Upper lobe of left lung (tissue), 6 donors: Measurements from ENCODE around the gene SRRM4. TPM values are rescaled to one million over a fixed set of nuclear protein-coding genes. Genes with fewer than 3 reads are reported as not detected.

Experiments
- ATAC-seq, 2 donors: fragments of 200-7000 bp; cut with Tn5 transposase; one replicate each; pipeline ENCODE4 v1.9.1; 2022; ENCODE audit warnings: mild to moderate bottlenecking in 2 of 2, moderate library complexity in 2 of 2; ENCODE audit not compliant: low FRiP score in 2 of 2
- DNase-seq, 2 donors: peaks; one replicate each; pipeline ENCODE4 v3.0.0-alpha.2; 2019 to 2020
- H3K27ac ChIP-seq, 4 donors: fragments of 200-600 bp; sonication (generic); one replicate each; pipeline ENCODE4 v1.5.1; 2016 to 2019
- H3K27me3 ChIP-seq, 4 donors: fragments of 200-600 bp; sonication (generic); one replicate each; pipeline ENCODE4 v1.5.1; 2017 to 2019
- H3K36me3 ChIP-seq, 4 donors: fragments of 200-600 bp; sonication (generic); one replicate each; pipeline ENCODE4 v1.5.1; 2016 to 2019
- H3K4me1 ChIP-seq, 4 donors: fragments of 200-600 bp; sonication (generic); one replicate each; pipeline ENCODE4 v1.5.1; 2018 to 2019
- H3K4me3 ChIP-seq, 4 donors: fragments of 200-600 bp; sonication (generic); one replicate each; pipeline ENCODE4 v1.5.1; 2017 to 2019; ENCODE audit warnings: mild to moderate bottlenecking in 2 of 4, moderate library complexity in 1 of 4
- H3K9me3 ChIP-seq, 4 donors: fragments of 200-600 bp; sonication (generic); one replicate each; pipeline ENCODE4 v1.5.1; 2018 to 2019
- EP300 ChIP-seq, 4 donors: sonication (generic); formaldehyde crosslinking; IDR thresholded peaks; one replicate each; pipeline ENCODE4 v1.5.1; 2017; ENCODE audit warnings: antibody characterized with exemption in 4 of 4, control low read depth in 2 of 4
- POLR2A ChIP-seq, 4 donors: fragments of 450-650 bp; IDR thresholded peaks; one replicate each; pipeline ENCODE4 v1.5.1; 2016 to 2017; ENCODE audit warnings: antibody characterized with exemption in 4 of 4, mild to moderate bottlenecking in 2 of 4
- POLR2AphosphoS5 ChIP-seq, 2 donors: sonication (generic); formaldehyde crosslinking; IDR thresholded peaks; one replicate each; pipeline ENCODE4 v1.5.1; 2017; ENCODE audit warnings: antibody characterized with exemption in 2 of 2
- WGBS, 2 donors: methylation state at CpG; one replicate each; pipeline ENCODE4 v1.1.5; 2017 to 2018; 5-methylcytosine and 5-hydroxymethylcytosine counted together
- total RNA-seq, 6 donors: library from RNA; depleted of rRNA in 4 of 6; stranded (reverse); fragments of >200 nt in 4 of 6; gene quantifications; one replicate each; pipeline versions ENCODE4 v1.1.0 to v1.2.1, GENCODE V29; 2016 to 2021
- TF ChIP-seq, protein P1 (sequence below), 6 experiments: fragments of 450-650 bp in 4 of 6; fragments of 200-600 bp in 2 of 6; sonication (generic) in 2 of 6; IDR thresholded peaks; one replicate each; pipeline ENCODE4 v1.5.1; 2016 to 2019; ENCODE audit warnings: antibody characterized with exemption in 6 of 6
- donor health status: DM: no; HTN: no; CAD: no; lungs with moderate emphysema.
- donor health status: DM: no; HTN: yes; CAD: no; lungs with severe emphysema.

The SRRM4 gene
- total RNA-seq, 6 donors from 2014 or later: under 0.01 to 0.33 (median 0.11) TPM; not detected in 2

DNA sequence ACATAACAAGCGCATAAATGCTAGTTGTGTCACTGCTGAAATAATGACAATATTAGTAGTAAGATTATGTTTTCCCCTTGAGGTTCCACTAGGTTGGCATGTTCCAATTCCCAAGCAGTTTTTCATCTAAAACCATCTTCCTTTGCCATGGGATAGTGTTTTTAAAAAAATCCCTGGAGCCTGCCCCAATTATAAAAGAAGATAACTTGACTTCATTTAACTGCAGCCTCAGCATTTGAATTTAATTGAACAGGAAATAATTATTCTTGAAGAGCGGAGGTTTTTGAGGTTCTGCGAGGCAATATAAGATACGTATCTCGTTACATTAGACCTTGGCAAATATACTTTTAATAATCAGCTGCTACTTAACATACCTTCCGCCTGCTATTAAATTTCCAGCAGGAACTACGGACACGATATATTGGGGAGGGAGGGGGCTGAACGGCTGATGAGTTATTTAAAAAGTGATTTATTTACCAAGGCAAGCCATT is 132.2 kb downstream of the SRRM4 start:
- no peaks in the 10 kb centered on the region for H3K27me3 ChIP-seq
- no peak for ATAC-seq
- no peak for DNase-seq
- H3K9me3 ChIP-seq: no peaks in the 10 kb centered on the region
- no peaks in the 10 kb centered on the region for H3K36me3 ChIP-seq
- H3K4me1 ChIP-seq: peaks cover 0 to 3% (median 0%) of the 10 kb centered on the region in 4 donors
- H3K4me3 ChIP-seq: no peak overlapping the region
- no peak overlapping the region for H3K27ac ChIP-seq
- WGBS, 2 donors: 70 to 80% methylated on average over 9 of the region's 9 CpGs
- TF ChIP-seq EP300 (IDR thresholded peaks at IDR 0.05): no peak
- no peak for TF ChIP-seq POLR2AphosphoS5 (IDR thresholded peaks at IDR 0.05)
- TF ChIP-seq, protein P1, sequence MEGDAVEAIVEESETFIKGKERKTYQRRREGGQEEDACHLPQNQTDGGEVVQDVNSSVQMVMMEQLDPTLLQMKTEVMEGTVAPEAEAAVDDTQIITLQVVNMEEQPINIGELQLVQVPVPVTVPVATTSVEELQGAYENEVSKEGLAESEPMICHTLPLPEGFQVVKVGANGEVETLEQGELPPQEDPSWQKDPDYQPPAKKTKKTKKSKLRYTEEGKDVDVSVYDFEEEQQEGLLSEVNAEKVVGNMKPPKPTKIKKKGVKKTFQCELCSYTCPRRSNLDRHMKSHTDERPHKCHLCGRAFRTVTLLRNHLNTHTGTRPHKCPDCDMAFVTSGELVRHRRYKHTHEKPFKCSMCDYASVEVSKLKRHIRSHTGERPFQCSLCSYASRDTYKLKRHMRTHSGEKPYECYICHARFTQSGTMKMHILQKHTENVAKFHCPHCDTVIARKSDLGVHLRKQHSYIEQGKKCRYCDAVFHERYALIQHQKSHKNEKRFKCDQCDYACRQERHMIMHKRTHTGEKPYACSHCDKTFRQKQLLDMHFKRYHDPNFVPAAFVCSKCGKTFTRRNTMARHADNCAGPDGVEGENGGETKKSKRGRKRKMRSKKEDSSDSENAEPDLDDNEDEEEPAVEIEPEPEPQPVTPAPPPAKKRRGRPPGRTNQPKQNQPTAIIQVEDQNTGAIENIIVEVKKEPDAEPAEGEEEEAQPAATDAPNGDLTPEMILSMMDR (IDR thresholded peaks at IDR 0.05): no peak
- TF ChIP-seq POLR2A (IDR thresholded peaks at IDR 0.05): no peak

DNA sequence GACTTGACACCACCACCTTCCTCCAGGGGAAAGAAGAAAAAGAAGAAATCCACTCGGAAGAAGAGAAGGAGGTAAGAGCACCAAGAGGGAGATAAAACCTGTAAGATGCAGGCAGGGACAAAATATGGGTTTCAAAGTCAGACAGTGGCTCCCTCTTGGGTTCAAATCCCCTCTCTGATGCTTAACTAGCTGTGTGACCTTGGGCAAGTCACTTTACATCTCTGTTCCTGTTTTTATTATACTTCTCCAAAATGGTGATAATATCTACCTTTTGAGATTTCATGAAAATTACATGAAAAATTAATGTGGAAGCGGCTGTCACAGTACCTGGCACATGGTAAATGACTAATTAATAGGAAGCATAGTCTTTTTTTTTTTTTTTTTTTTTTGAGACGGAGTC is 133.0 kb downstream of the SRRM4 start:
- 78 to 95% methylated on average over 3 of the region's 3 CpGs for whole genome bisulfite sequencing, 2 donors
- Histone ChIP-seq H3K4me3 (no peak overlapping the region), H3K27ac (no peak overlapping the region), H3K36me3 (no peaks in the 10 kb centered on the region), H3K4me1 (peaks cover 0 to 3% (median 0%) of the 10 kb centered on the region in 4 donors), H3K27me3 (no peaks in the 10 kb centered on the region), H3K9me3 (no peaks in the 10 kb centered on the region)
- TF ChIP-seq EP300 (IDR thresholded peaks at IDR 0.05): no peak
- no peak for TF ChIP-seq POLR2A (IDR thresholded peaks at IDR 0.05)
- TF ChIP-seq POLR2AphosphoS5 (IDR thresholded peaks at IDR 0.05): no peak
- TF ChIP-seq, protein P1 (IDR thresholded peaks at IDR 0.05): no peak
- DNase-seq: no peak
- no peak for ATAC-seq

DNA sequence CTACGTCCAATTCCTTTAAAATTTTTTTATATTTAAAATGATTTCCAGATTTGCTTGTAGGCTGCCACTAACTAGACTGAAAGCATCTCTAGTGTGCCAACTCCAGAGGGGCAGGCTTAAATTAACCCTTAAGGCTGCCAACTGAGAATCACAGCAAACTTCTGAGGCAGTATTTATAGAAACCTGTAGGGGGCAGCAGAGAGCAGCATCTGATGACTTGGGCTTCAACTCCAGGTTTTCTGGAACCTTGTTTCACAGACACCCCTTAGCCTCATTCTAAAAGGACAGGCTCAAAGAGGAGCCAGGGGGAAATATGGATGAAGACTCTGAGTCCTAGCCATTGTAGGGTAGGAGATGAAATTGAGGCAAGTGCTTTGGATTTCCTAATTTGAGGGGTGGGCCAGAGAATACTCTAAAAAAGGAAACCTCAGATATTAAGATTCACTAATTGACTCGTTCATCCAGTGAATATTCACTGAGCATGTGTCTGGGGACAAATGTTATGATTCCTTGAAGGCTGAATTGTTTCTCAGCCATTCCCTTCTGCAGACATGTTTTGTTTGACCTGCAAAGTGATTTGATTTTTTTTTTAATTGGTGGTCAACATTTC is 134.1 kb downstream of the SRRM4 start:
- peaks cover 0 to 3% (median 0%) of the 10 kb centered on the region in 4 donors for H3K4me1 ChIP-seq
- H3K36me3 ChIP-seq: no peaks in the 10 kb centered on the region
- ATAC-seq (peak; percentile 29 to 71), DNase-seq (no peak)
- H3K4me3 ChIP-seq: no peak overlapping the region
- no peak for TF ChIP-seq EP300 (IDR thresholded peaks at IDR 0.05)
- TF ChIP-seq, protein P1 (IDR thresholded peaks at IDR 0.05): peak; percentile 52 to 82 (median 76)
- no peak overlapping the region for H3K27ac ChIP-seq
- whole genome bisulfite sequencing, 2 donors: 33 to 40% methylated on average over 2 of the region's 2 CpGs
- H3K9me3 ChIP-seq: no peaks in the 10 kb centered on the region
- H3K27me3 ChIP-seq: no peaks in the 10 kb centered on the region

DNA sequence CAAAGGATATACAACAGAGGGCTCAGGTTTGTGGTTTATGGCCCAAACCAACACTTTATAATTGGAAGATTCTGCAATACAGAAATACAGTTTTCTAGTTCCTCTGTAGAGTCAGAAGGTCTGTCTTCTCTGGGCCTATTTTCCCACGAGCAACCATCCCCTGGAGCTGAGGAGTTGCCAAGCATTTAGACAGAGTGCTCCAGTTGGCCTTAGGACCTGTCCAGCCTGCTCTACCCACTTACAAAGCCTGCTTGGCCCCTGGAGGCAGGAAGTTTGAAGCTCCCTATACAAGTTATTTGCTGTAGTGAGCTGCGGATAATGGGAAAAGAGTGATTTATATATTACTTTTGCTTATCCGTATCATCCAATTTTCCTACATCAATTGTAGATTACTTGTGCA is 136.6 kb downstream of the SRRM4 start:
- 68 to 72% methylated on average over 3 of the region's 3 CpGs for WGBS, 2 donors

More for the DNA sequence above, 136.6 kb downstream of the SRRM4 start:
- Histone ChIP-seq H3K27ac (no peak overlapping the region), H3K36me3 (no peaks in the 10 kb centered on the region), H3K4me3 (no peak overlapping the region), H3K4me1 (peaks cover 0 to 3% (median 0%) of the 10 kb centered on the region in 4 donors), H3K27me3 (no peaks in the 10 kb centered on the region), H3K9me3 (no peaks in the 10 kb centered on the region)
- ATAC-seq: no peak
- no peak for TF ChIP-seq POLR2AphosphoS5 (IDR thresholded peaks at IDR 0.05)
- TF ChIP-seq EP300 (IDR thresholded peaks at IDR 0.05): no peak
- TF ChIP-seq, protein P1 (IDR thresholded peaks at IDR 0.05): no peak
- no peak for TF ChIP-seq POLR2A (IDR thresholded peaks at IDR 0.05)
- no peak for DNase-seq
